CD4-positive, alpha-beta memory T cell (primary cell): ENCODE measurements around the gene ZNF41. TPM values are rescaled to one million over a fixed set of nuclear protein-coding genes. Genes with fewer than 3 reads are reported as not detected.

Experiments used
- CTCF ChIA-PET: fragments of 350-600 bp; sonication (Branson Sonifier 250); formaldehyde crosslinking; loops from one replicate; lab custom pipeline; 2021; ENCODE audit warnings: inconsistent platforms; ENCODE audit not compliant: partially characterized antibody; lab: Charles Lee
- POLR2A ChIA-PET: fragments of 350-600 bp; sonication (Branson Sonifier 250); formaldehyde crosslinking; loops from one replicate; lab custom pipeline; 2021; ENCODE audit not compliant: partially characterized antibody; lab: Charles Lee
- DNase-seq, 5 donors: peaks; one replicate each; pipeline versions ENCODE4 v3.0.0 to v3.0.0-alpha.2; 2020 to 2022; ENCODE audit warnings: mixed read lengths in 1 of 5
- H3K27ac ChIP-seq: one replicate; pipeline ENCODE4 v1.7.0; 2013; ENCODE audit warnings: low read depth, low read length
- H3K27me3 ChIP-seq: 2 replicates; pipeline ENCODE4 v1.7.0; 2013; ENCODE audit warnings: mild to moderate bottlenecking, low read length, moderate library complexity; ENCODE audit not compliant: insufficient read depth
- H3K36me3 ChIP-seq: 2 replicates; pipeline ENCODE4 v1.7.0; 2013; ENCODE audit warnings: mild to moderate bottlenecking, low read length, moderate library complexity; ENCODE audit not compliant: insufficient read depth
- H3K4me1 ChIP-seq: 2 replicates; pipeline ENCODE4 v1.7.0; 2013; ENCODE audit warnings: mild to moderate bottlenecking, low read length, moderate library complexity; ENCODE audit not compliant: insufficient read depth
- H3K4me3 ChIP-seq, 2 donors: one replicate each; pipeline ENCODE4 v1.7.0; 2013; ENCODE audit warnings: low read length in 2 of 2, mild to moderate bottlenecking in 1 of 2
- H3K9me3 ChIP-seq, 2 donors: one replicate each; pipeline ENCODE4 v1.7.0; 2013; ENCODE audit warnings: low read length in 2 of 2, control low read depth in 1 of 2; ENCODE audit not compliant: control insufficient read depth in 1 of 2
- H3K27ac Mint-ChIP-seq, 7 donors: one replicate each; pipeline ENCODE4 v1.8.0; 2020 to 2021; ENCODE audit warnings: mixed read lengths in 7 of 7, mild to moderate bottlenecking in 6 of 7, inconsistent platforms in 3 of 7, moderate library complexity in 3 of 7
- H3K27me3 Mint-ChIP-seq, 2 donors: one replicate each; pipeline ENCODE4 v1.8.0; 2020 to 2021; ENCODE audit warnings: mixed read lengths in 2 of 2
- H3K36me3 Mint-ChIP-seq, 2 donors: one replicate each; pipeline ENCODE4 v1.8.0; 2020 to 2021; ENCODE audit warnings: mixed read lengths in 2 of 2, inconsistent platforms in 1 of 2, mild to moderate bottlenecking in 1 of 2
- H3K4me1 Mint-ChIP-seq, 4 donors: one replicate each; pipeline ENCODE4 v1.8.0; 2020 to 2021; ENCODE audit warnings: mixed read lengths in 4 of 4, mild to moderate bottlenecking in 1 of 4
- H3K4me3 Mint-ChIP-seq, 8 donors: one replicate each; pipeline ENCODE4 v1.8.0; 2020 to 2021; ENCODE audit warnings: mixed read lengths in 8 of 8, mild to moderate bottlenecking in 7 of 8, moderate library complexity in 6 of 8, inconsistent platforms in 3 of 8
- H3K9me3 Mint-ChIP-seq, 8 donors: one replicate each; pipeline ENCODE4 v1.8.0; 2020 to 2021; ENCODE audit warnings: mixed read lengths in 8 of 8, mild to moderate bottlenecking in 5 of 8, inconsistent platforms in 3 of 8, moderate library complexity in 1 of 8
- intact Hi-C: fragments of 100-400 bp; cut with micrococcal nuclease; formaldehyde crosslinking; loops from one replicate; pipeline ENCODE4 v1.15.1; 2023
- polyA plus RNA-seq, 2 donors: library from polyadenylated mRNA; unstranded; fragments of 300-500 nt; fragmentation: Illumina TruSeq; gene quantifications; one replicate each; pipeline ENCODE4 v1.2.3, GENCODE V29; 2021
- total RNA-seq, 2 experiments: library from RNA; stranded (reverse); gene quantifications; one replicate each; pipeline ENCODE4 v1.2.3, GENCODE V29; 2021

Gene ZNF41
- 10 to 100 TPM; 16.1 TPM for total RNA-seq
- polyA plus RNA-seq = 1 to 10 TPM; 4.7 to 8.7 TPM

DNA sequence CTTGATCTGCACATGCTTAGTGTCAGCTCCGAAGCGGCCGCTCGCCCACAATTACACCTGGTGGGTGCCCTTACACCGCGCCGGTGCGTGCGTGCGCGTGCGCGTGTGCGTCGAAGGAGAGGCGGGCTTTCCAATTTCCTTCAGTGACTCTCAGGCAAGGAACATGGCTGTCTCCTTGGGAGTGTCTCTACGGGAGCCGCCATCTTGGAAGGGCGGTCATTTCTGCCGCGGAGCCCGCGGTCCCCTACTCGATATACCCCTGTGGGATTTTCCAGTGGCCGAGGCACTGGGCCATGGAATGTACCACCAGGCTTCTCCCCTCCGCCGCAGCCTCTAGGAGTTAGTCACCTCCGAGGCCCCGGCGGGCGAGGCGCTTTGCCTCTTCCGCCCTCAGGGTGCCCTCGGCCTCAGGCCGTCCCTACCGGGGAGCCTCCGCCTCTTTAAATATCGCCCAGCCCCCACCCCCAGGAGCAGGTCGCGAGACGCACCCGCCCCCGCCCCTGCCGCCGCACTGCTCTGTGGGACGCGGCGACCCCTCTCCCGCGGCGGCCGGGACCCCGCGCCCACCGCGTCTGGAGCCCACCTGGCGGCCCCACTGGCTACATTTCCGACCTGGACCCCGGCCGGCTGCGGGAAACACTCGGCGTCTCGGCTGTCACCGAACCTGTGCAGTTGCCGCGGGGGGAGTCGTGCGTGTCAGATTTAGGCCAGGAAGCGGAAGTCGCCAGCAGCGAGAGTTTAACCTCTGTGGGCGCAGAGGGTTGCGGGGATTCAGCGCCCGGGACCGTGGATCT lies at the start of gene ZNF41:
Gene ZNF41, minus strand, starts transcription at position 711 of the 794 bp plus-strand sequence. CDS start 15,741 bp downstream, outside the sequence.
- intact Hi-C loops = loop anchor here (2.0 to 5.0 kb wide), 8 partner anchors 40 to 355 kb away; partner anchors contain the start of genes ARAF, CDK16, ELK1 and UBA1
- H3K27ac ChIP-seq = peak within 1 kb of the TSS; percentile 77
- ChIA-PET CTCF (interaction anchor here (1.1 to 1.3 kb wide), 2 partner anchors 41 kb away, joined by 3 to 4 read pairs; no protein-coding TSS in a partner anchor), POLR2A (interaction anchor here (0.6 to 1.4 kb wide), 6 partner anchors 31 to 544 kb away, joined by 3 to 4 read pairs (median 3); partner anchors contain the start of genes ELK1 and TIMP1)
- H3K9me3 ChIP-seq = no peaks in the 10 kb centered on the region
- Mint-ChIP-seq H3K27me3 (no peaks in the 10 kb centered on the region), H3K4me1 (peaks cover 12 to 41% (median 24%) of the 10 kb centered on the region in 4 donors), H3K36me3 (peaks cover 0 to 9% of the 10 kb centered on the region in 2 donors), H3K4me3 (peak within 1 kb of the TSS; percentile 82 to 95 (median 90)), H3K27ac (peak within 1 kb of the TSS; percentile 85 to 99 (median 97)), H3K9me3 (peaks cover 0 to 2% (median 0%) of the 10 kb centered on the region in 8 donors)
- H3K36me3 ChIP-seq = no peaks in the 10 kb centered on the region
- DNase-seq = peak; percentile 78 to 86 (median 83)
- no peaks in the 10 kb centered on the region for H3K27me3 ChIP-seq
- H3K4me1 ChIP-seq = peaks cover 29% of the 10 kb centered on the region
- peak within 1 kb of the TSS; percentile 70 to 88 for H3K4me3 ChIP-seq

DNA sequence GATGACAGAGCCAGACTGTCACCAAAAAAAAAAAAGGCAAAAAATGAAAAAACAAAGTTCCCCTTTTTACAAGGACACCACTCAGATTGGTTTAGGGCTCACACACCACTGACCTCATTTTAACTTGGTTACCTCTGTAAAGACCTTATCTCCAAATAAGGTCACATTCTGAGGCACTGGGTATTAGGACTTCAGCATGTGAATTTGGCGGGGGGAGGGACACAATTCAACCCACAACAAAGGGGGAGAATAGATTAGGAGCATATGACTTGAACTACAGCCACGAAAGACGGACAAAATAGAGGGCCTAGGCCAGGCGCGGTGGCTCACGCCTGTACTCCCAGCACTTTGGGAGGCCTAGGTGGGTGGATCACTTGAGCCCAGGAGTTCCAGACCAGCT lies 47.0 kb upstream of the ZNF41 start:
- H3K27ac ChIP-seq = no peak overlapping the region
- H3K4me1 Mint-ChIP-seq = no peaks in the 10 kb centered on the region

DNA sequence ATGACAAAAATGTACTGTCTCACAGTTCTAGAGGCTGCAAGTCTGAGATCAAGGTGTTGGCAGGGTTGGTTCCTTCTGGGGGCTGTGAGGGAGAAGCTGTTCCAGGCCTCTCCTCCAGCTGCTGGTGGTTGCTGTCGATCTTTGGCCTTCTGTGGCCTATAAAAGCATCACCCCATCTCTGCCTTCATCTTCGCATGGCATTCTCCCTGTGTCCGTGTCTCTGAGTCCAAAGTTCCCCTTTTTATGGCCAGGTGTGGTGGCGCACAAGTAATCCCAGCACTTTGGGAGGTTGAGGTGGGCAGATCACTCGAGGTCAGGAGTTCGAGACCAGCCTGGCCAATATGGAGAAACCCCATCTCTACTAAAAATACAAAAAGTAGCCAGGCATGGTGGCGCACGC lies 46.5 kb upstream of the ZNF41 start:
- Mint-ChIP-seq H3K9me3 (no peaks in the 10 kb centered on the region), H3K4me1 (no peaks in the 10 kb centered on the region), H3K27ac (no peak overlapping the region), H3K36me3 (no peaks in the 10 kb centered on the region), H3K27me3 (no peaks in the 10 kb centered on the region), H3K4me3 (no peak overlapping the region)
- no peak overlapping the region for H3K4me3 ChIP-seq
- no peaks in the 10 kb centered on the region for H3K4me1 ChIP-seq
- H3K9me3 ChIP-seq = no peaks in the 10 kb centered on the region
- no peaks in the 10 kb centered on the region for H3K27me3 ChIP-seq
- DNase-seq = no peak
- intact Hi-C loops = no loop called here
- no peak overlapping the region for H3K27ac ChIP-seq
- ChIA-PET POLR2A (no interaction called here), CTCF (no interaction called here)
- no peaks in the 10 kb centered on the region for H3K36me3 ChIP-seq

More for the DNA sequence above, 47.0 kb upstream of the ZNF41 start:
- Histone ChIP-seq H3K4me3 (no peak overlapping the region), H3K4me1 (no peaks in the 10 kb centered on the region), H3K27me3 (no peaks in the 10 kb centered on the region), H3K36me3 (no peaks in the 10 kb centered on the region), H3K9me3 (no peaks in the 10 kb centered on the region)
- no peaks in the 10 kb centered on the region for H3K27me3 Mint-ChIP-seq
- H3K27ac Mint-ChIP-seq = no peak overlapping the region
- H3K4me3 Mint-ChIP-seq = no peak overlapping the region
- POLR2A ChIA-PET = no interaction called here
- intact Hi-C loops = no loop called here
- H3K36me3 Mint-ChIP-seq = no peaks in the 10 kb centered on the region
- CTCF ChIA-PET = no interaction called here
- no peaks in the 10 kb centered on the region for H3K9me3 Mint-ChIP-seq
- no peak for DNase-seq

DNA sequence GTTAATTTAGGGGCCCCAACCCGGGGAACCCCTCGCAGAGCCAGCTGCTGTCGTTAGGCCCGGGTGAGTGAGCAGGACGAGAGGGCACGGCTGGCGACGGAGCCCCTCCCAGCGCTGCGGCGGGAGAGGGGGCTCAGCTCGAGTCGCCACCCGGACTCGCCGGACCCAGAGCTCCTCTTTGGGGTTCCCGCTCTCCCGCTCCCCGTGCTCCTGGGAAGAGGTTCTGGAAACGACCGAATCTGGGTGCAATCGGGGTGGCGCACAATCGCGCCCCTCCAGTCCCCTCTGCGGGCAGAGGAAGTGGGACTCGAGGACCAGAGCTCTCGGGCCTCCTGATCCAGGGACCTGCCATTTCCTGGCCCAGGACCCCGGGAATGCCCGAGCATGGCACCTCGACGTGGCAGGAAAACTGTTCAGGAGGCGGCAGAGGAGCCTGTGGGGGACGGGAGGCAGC lies 40.7 kb upstream of the ZNF41 start:
- POLR2A ChIA-PET = interaction anchor here (0.6 to 1.3 kb wide), 8 partner anchors 36 to 395 kb away, joined by 3 to 7 read pairs (median 4); partner anchors contain the start of gene CDK16
- Mint-ChIP-seq H3K27me3 (no peaks in the 10 kb centered on the region), H3K36me3 (no peaks in the 10 kb centered on the region), H3K4me1 (peaks cover 0 to 4% (median under 1%) of the 10 kb centered on the region in 4 donors), H3K9me3 (peaks cover 0 to 7% (median 1%) of the 10 kb centered on the region in 8 donors), H3K27ac (no peak overlapping the region), H3K4me3 (peak overlapping the region in 6 of 8 donors; percentile 36 to 76 (median 60))
- H3K4me3 ChIP-seq = peak overlapping the region in 1 of 2 donors; percentile 32
- intact Hi-C loops = loop anchor here (1.0 to 5.0 kb wide), 4 partner anchors 26 to 330 kb away; partner anchors contain the start of genes UBA1 and ZNF41
- peaks cover 5% of the 10 kb centered on the region for H3K4me1 ChIP-seq
- H3K36me3 ChIP-seq = no peaks in the 10 kb centered on the region
- no peaks in the 10 kb centered on the region for H3K9me3 ChIP-seq
- no peaks in the 10 kb centered on the region for H3K27me3 ChIP-seq
- CTCF ChIA-PET = interaction anchor here (0.8 to 3.2 kb wide), 20 partner anchors 9 to 379 kb away, joined by 3 to 20 read pairs (median 4); partner anchors contain the start of genes NDUFB11, RBM10 and USP11
- DNase-seq = no peak
- no peak overlapping the region for H3K27ac ChIP-seq

DNA sequence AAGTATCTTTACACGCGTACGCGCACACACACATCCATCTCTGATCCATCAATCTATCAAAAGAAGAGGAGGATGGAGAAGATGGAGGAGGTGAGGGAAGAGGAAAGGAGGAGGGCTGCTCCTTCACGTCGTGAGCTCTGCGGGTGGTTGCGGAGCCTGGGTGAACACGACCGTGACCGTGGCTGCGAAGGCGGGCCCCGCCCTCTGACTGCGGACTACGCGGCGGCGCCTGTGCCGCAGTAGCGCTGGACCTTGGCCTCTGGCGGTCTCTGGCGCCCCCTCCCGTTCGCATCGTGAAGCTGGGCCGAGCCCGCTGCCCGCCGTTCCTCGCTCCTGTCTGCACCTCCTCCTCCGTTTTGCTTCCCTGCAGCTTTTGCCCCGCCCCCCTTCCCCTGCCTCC lies 40.3 kb upstream of the ZNF41 start:
- no peak overlapping the region for H3K27ac ChIP-seq
- peak overlapping the region in 3 of 7 donors; percentile 17 to 25 (median 19) for H3K27ac Mint-ChIP-seq
- CTCF ChIA-PET = interaction anchor here (0.8 to 3.2 kb wide), 20 partner anchors 8 to 379 kb away, joined by 3 to 20 read pairs (median 4); partner anchors contain the start of genes NDUFB11, RBM10 and USP11

DNA sequence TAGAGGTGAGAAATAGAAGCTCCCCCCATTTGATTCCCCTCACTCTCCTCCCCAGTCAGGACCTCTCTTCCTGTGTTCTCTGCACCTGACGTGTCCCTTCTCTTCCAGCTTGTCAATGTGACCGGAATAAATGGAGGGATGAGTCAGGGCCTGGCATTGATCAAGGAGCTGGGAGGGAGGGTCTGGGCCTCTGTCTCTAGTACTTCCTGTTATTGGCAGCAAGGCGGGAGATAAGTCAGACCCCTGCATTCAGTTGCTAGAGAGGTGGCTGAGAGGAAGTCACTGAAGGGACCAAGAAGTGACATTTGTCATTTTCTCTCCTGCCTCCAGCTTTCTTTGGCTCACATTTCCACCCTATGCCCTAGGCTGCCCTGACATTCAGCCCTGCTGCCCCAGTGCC lies 35.1 kb upstream of the ZNF41 start:
- peaks cover 0 to 7% (median 1%) of the 10 kb centered on the region in 8 donors for H3K9me3 Mint-ChIP-seq
- no peak for DNase-seq
- H3K4me1 Mint-ChIP-seq = peaks cover 4 to 7% (median 6%) of the 10 kb centered on the region in 4 donors
- H3K4me3 Mint-ChIP-seq = no peak overlapping the region
- Histone ChIP-seq H3K4me3 (no peak overlapping the region), H3K27ac (no peak overlapping the region), H3K36me3 (no peaks in the 10 kb centered on the region), H3K4me1 (peaks cover 4% of the 10 kb centered on the region), H3K27me3 (no peaks in the 10 kb centered on the region), H3K9me3 (no peaks in the 10 kb centered on the region)
- intact Hi-C loops = no loop called here
- no peaks in the 10 kb centered on the region for H3K36me3 Mint-ChIP-seq
- CTCF ChIA-PET = no interaction called here
- no peak overlapping the region for H3K27ac Mint-ChIP-seq
- POLR2A ChIA-PET = no interaction called here
- H3K27me3 Mint-ChIP-seq = no peaks in the 10 kb centered on the region

More for the DNA sequence above, 40.3 kb upstream of the ZNF41 start:
- Mint-ChIP-seq H3K4me3 (peak overlapping the region; percentile 66 to 76 (median 74)), H3K4me1 (peaks cover 0 to 4% (median under 1%) of the 10 kb centered on the region in 4 donors), H3K27me3 (no peaks in the 10 kb centered on the region), H3K9me3 (peaks cover 0 to 7% (median 1%) of the 10 kb centered on the region in 8 donors), H3K36me3 (no peaks in the 10 kb centered on the region)
- H3K9me3 ChIP-seq = no peaks in the 10 kb centered on the region
- peak; percentile 65 to 75 (median 70) for DNase-seq
- POLR2A ChIA-PET = interaction anchor here (0.6 to 1.3 kb wide), 8 partner anchors 37 to 395 kb away, joined by 3 to 7 read pairs (median 4); partner anchors contain the start of gene CDK16
- peaks cover 5% of the 10 kb centered on the region for H3K4me1 ChIP-seq
- H3K36me3 ChIP-seq = no peaks in the 10 kb centered on the region
- H3K4me3 ChIP-seq = peak overlapping the region in 1 of 2 donors; percentile 32
- intact Hi-C loops = loop anchor here (1.0 to 5.0 kb wide), 4 partner anchors 26 to 330 kb away; partner anchors contain the start of genes UBA1 and ZNF41
- no peaks in the 10 kb centered on the region for H3K27me3 ChIP-seq
